HG02938 (cell line): ENCODE results near the gene NRL.
A peak's percentile ranks its signal among the peaks of the same experiment; 100 is the strongest.

Experiments used
- ATAC-seq: cut with Tn5 transposase; IDR thresholded peaks from one replicate; pipeline ENCODE4 v1.9.1; 2021; ENCODE audit warnings: mild to moderate bottlenecking, moderate library complexity; ENCODE audit not compliant: unreplicated experiment

NRL gene

DNA sequence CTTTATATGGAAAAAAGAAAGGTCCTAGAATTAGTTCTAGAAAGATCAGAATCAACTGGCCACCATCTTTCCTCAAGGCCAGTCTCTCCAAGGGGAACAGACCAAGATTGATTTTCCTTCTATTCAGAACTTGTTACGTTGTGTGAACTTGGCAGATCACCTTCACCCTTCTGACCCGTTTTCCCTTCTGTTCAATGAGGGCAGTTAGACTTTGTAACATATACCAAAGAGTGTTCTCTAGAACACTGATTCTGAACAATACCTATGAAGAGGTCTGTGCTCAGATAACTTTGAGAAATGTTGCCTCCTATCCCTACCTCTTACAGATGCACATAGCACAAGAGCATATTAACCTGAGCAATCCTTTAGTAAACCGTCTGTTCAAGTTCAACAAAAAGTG is 31.3 kb downstream of the NRL start:
- ATAC-seq: no peak

DNA sequence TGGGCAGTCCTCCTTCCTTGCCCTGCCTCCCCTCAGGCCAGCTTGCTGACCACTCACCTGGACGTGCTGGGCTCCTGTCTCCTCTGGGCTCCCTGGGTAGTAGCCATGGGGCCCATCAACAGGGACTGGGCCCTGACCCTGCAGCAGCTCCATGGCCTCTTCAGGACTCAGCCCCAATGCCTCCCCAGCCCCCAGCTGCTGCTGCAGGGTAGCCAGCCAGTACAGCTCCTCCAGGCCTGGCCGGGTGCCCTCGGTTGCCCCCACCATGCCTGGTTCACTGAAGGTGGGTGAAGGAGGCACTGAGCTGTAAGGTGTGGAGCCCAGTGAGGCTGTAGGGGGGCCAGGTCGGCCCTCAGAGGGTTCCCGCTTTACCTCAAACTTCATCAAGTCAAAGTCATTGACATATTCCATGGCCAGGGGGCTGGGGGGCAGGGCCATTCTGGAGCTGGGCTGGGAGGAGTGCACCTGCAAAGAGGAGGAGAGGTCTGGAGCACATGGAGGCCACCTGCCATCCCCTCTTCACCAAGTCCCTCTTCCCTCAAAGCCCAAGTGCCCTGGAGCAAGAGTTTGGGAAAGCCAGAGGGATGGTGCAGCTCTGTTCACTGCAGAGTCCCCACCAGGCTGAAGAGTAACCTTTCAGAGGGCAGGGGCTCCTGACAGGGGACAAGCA is 32.2 kb downstream of the NRL start:
- ATAC-seq: no peak

DNA sequence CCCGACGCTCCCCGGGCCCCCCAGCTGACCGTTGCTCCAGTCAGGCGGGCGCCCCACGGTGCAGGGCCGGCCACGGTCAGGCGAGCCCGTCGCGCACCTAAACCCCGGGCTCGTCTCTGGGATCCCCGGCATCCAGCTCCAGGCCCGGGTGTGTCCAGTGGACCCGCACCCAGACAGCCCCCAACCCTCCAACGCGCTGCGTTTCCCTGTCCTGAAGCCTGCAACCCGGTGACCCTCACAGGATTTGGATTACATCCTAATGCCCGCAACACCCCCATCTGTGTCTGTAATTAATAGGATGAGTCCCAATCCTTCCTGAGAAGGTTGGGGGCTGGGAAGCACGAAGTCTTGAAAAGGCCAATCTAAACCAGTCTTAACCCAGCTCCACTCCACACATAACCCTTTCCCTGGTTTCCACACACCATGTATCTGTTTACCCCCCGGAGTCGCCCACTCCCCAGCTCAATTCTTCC is 33.0 kb downstream of the NRL start:
- ATAC-seq: no peak

DNA sequence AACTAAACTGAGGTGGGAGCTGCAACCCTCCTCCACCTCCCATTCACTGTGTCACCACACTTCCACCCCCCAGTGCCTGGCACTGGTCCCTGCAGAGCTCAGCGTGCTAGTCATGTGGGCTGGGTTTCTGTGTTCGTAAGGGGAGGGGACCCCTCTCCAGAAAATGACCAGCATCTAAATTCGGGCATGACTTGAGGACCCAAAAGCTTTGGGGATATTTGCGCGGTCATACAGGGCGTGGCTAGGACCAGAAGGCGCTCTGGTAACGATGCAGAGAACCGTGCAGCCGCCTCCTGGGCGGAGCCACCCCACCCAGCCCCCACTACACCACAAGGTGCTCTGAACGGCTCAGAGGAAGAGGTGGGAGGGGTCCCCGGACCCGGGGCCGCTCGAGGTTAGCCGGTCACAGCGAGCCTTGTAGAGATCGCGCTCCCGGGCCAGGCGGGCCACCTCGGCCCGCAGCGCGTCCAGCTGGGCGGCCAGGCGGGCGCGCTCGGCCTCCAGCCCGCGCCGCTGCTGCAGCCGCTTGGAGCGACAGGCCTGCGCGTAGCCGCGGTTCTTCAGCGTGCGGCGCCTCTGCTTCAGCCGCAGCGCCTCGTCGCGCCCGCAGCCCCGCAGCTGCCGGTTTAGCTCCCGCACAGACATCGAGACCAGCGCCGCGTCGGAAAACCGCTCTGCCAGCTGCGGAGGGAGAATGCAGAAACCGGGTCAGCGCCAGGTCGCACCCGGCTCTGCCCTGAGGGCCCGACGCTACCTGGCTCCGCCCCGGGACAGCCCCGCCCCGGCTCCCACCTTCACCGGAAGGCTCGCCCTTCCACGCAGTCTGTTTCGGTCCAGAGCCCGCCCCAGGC is 33.6 kb downstream of the NRL start:
- peak; percentile 81 for ATAC-seq

DNA sequence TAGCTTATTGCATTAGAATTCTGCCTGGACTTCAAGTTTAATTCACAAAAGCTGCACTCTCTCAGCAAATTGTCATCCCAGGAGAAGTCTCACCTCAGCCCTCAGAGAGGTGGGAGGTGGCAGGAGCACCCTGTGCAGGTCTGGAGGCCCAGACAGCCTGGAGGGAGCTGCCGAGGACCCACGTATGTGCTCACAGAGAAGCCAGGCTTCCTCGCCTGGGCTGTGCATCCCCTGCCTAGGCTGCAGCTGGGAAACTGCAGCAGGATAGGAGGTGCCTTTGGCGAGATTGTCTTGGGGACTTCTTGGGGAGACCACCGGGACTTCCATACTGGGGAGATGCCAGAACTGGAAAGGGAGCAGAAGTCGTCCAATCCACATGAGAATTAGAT is 34.6 kb downstream of the NRL start:
- no peak for ATAC-seq

DNA sequence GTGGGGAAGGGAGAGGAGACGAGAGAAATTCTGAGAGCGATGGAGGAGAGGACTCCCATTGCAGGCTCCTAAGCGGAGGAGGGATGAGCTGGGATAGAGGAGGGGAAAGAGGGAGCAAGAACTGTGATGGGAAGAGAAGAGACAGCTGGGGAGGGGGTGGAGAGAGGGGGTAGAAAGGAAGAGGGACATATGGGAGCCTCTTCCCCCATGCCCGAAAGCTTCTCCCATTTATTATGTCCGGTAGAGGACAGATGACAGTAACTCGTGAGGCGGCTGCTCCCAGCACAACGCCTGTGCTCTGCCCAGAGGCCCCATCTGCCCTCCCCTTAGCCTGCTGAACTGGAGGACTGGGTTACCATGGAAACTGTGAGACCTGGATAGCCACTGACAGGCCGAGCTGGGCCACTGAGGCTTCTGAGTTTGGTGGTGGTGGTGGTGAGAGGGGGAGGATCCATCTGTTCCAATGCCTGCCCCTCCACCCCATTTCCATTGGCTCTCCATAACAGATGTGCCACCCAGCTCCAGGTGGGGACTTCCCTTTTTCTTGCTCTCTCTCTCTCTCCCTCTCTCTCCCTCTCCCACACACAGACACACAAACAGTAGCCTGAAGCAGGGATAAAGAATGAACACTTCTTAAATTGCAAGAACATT is 35.1 kb downstream of the NRL start:
- no peak for ATAC-seq

DNA sequence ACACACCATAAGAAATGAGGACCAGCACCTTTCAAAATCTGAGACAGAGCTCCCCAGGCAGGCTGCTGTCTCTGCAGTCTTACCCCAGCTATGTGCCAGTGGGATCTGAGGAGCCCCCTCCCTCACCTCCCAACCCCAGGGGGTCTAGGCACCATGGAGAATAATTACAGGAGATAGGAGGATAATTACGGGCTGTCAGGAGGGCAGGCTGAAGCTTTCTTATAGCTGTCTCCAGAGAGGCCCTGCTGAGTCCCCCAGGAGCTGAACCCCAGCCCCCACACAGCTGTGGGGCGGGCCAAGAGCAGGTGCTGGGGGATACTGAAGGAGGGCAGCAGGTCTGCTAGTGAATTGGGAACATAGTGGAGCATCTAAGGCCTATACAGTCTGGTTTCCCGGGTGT is 36.6 kb downstream of the NRL start:
- ATAC-seq: no peak

DNA sequence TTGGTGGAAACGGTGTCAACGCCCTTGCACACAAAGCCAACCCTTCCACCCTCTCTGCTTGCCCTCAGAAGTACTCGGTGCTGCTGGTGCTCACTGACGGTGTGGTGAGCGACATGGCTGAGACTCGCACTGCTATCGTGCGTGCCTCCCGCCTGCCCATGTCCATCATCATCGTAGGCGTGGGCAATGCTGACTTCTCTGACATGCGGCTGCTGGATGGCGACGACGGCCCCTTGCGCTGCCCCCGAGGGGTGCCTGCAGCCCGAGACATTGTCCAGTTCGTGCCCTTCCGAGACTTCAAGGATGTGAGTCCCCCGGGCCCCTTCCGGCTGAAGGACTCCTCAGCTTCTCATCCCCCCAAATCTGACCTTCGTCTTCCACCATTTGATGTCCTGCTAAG is 37.7 kb downstream of the NRL start:
- ATAC-seq: no peak

DNA sequence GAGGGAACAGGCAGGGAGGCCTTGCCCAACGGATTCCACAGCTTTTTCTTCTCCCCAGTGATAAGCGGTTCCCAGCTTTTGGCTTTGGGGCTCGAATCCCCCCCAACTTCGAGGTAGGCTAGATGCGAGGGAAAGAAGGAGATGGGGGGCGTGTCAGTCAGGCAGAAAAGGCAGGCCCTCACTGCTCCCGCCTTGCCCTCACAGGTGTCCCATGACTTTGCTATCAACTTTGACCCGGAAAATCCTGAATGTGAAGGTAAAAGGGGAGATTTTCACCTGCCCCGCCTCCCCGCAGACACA is 38.5 kb downstream of the NRL start:
- no peak for ATAC-seq

- ATAC-seq: no peak
These were observed 39.1 kb downstream of the NRL start for GRCh38 chr14:24075485-24076301.

GRCh38 chr14:24074625-24075484 is 39.9 kb downstream of the NRL start:
- no peak for ATAC-seq

DNA sequence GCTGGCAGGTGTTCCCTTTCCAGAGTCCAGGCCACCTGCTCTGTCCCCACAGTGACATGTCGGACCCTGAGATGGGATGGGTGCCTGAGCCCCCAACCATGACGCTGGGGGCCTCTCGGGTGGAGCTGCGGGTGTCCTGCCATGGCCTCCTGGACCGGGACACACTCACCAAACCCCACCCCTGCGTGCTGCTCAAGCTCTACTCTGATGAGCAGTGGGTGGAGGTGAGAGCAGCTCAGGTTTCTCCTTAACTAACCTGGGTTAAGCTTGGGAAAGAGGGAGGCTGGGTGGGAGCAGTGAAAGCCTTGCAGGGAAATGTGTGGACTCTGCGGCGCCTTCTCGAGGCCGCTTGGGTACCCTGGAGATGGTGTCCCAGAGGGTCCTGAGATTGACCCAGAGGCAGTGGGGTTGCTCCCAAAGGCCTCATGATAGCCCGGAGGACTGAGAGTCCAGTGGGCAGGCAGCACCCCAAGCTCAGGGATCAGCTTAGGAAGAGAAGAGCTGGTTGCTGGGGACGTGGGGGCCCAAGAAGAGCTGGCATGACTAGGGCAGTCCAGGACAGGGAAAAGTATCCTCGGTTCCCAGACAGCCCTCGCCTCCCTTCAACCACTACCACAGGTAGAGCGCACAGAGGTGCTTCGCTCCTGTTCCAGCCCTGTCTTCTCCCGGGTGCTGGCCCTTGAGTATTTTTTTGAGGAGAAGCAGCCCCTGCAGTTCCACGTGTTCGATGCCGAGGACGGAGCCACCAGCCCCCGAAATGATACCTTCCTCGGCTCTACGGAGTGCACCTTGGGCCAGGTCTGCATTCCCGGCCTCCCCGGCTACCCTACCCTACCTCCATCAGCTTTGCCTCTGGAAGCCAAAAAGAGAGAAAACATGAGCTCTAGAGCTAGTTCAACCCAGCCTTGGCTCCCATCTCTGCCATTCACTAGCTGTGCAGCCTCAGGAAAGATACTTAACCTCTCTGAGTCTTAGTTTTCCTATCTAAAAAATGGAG is 41.6 kb downstream of the NRL start:
- ATAC-seq: no peak

DNA sequence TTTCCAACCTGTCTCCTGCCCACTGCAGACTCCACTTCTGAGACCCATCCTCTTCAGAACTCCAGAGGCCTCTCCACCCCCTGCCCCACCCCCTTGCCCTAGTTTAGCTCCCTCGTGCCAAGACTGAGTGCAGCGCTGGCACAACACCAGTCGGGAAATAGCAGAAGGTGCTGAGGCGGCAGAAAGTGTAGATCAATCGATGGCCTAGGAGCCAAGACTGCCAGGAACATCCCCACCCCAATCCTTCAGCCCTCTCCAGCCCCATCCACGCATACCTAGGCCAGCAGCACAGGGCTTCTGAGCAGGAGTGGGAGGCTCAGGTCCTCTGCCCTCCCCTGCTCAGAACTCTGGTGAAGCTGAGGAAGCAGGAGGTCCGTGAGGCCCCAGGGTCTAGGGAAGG is 42.3 kb downstream of the NRL start:
- ATAC-seq: no peak

DNA sequence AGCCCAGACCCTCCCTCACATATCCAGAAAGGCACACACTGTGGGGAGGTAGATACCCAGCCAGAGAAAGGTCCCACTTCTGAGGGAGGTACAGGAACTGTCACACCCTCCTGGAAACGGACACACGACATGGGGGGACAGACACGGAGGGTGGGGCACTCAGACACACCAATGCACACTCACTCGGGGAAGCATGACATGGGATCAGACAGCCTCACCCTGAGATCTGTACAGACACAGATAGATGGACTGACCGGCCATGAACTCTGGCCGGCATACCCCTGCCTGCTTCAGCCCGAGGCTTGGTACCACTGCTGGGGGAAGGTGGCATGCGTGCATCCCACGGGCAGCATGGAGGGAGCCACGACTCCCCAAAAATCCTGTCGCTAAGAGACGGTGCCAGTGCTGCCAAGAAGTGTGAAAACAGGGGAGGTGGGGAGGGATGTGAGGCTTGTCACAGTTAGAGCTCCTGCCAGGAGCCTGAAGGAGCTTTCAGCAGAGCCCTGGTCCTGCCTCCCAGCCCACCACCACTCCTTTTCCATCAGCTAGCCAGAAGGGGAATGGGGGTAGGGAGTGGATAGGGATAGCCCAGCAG is 42.8 kb downstream of the NRL start:
- ATAC-seq: no peak

- no peak for ATAC-seq
These were observed 43.5 kb downstream of the NRL start, which contains the start of gene CPNE6 for GRCh38 chr14:24071144-24071697. CPNE6 (plus strand) TSS chr14:24071562; CDS start chr14:24072937, 1,375 bp downstream.

DNA sequence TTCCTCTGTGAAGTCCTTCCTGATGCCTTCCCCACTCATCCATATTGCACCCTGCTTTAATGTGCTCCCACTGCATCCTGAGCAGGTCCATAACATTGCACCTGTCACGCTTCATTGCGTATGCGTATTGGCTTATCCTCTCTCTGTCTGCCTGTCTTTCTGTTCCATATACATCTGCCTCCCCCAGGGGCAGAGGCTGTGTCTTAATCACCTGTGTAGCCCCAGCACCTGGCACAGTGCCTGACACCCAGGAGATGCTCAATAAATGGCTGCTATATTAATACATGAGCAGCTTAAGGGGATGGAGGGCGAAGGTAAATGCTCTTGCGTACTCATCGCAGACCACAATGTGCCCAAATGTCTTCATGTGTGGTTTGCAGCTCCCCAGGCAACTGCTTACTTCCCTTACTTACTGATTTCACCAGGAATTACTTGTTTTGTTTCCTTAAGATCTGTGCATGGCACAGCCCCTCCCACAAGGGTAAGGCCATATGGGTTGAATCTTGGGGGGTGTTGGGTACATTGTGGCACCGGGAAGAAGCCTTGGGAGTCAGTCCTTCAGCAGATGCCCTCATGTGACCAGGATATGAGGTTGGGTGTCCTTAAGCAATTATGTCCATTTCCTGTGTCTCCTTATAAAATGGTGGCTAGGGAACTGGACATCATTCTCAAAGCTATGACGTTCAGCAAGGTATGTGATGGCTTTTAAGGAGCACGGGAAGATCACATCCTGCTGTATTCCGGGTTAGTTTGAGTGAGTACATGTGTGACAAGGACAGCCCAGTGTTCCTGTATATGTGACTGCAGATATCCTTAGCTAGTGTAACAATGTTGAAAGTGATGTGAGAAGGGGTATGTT is 44.2 kb downstream of the NRL start:
- ATAC-seq: no peak

- no peak for ATAC-seq
These were observed 45.4 kb downstream of the NRL start for GRCh38 chr14:24069411-24069735.
